Islet precursor cell (in vitro differentiated cells): ENCODE data around the gene CCNI.
"Not testable (repeated sequence)": the region's sequence is repeated elsewhere in the genome, so short reads cannot be mapped to it uniquely, and the experiment has no call there.

Experiments
- DNase-seq: peaks from one replicate; pipeline ENCODE4 v3.0.0-alpha.2; 2018

The CCNI gene

GRCh38 chr4:77037736-77038135 lies 38.1 kb downstream of the CCNI start:
- DNase-seq: no peak

GRCh38 chr4:77037168-77037567 lies 38.6 kb downstream of the CCNI start:
- DNase-seq: not testable (repeated sequence)

- no peak for DNase-seq
Measured at GRCh38 chr4:77036206-77036605, 39.6 kb downstream of the CCNI start.

- no peak for DNase-seq
Measured at GRCh38 chr4:77035153-77035552, 40.6 kb downstream of the CCNI start.

- DNase-seq: no peak
Measured at GRCh38 chr4:77031544-77031943, 44.2 kb downstream of the CCNI start.

- not testable (repeated sequence) for DNase-seq
Measured at GRCh38 chr4:77029757-77030156, 46.0 kb downstream of the CCNI start.

- no peak for DNase-seq
Measured at GRCh38 chr4:77028246-77028645, 47.5 kb downstream of the CCNI start.

GRCh38 chr4:77026322-77026704 lies 49.5 kb downstream of the CCNI start:
- DNase-seq: no peak

- no peak for DNase-seq
Measured at GRCh38 chr4:77025643-77026321, 50.0 kb downstream of the CCNI start.

- DNase-seq: no peak
Measured at GRCh38 chr4:77023920-77024319, 51.9 kb downstream of the CCNI start.

GRCh38 chr4:77022560-77023179 lies 53.1 kb downstream of the CCNI start:
- peak; percentile 94 for DNase-seq

- peak; percentile 76 for DNase-seq
Measured at GRCh38 chr4:77021614-77022089, 54.1 kb downstream of the CCNI start.

GRCh38 chr4:77020017-77020416 lies 55.8 kb downstream of the CCNI start:
- DNase-seq: no peak

- DNase-seq: no peak
Measured at GRCh38 chr4:77015390-77015789, 60.4 kb downstream of the CCNI start.

GRCh38 chr4:77014256-77014655 lies 61.5 kb downstream of the CCNI start:
- DNase-seq: no peak

- no peak for DNase-seq
Measured at GRCh38 chr4:77012726-77013125, 63.1 kb downstream of the CCNI start.

GRCh38 chr4:77010841-77011354 lies 64.9 kb downstream of the CCNI start:
- DNase-seq: no peak

GRCh38 chr4:77009511-77010115 lies 66.2 kb downstream of the CCNI start:
- no peak for DNase-seq

GRCh38 chr4:77007358-77008230 lies 68.2 kb downstream of the CCNI start:
- DNase-seq: no peak

GRCh38 chr4:77006753-77007353 lies 68.9 kb downstream of the CCNI start:
- DNase-seq: no peak

- DNase-seq: no peak
Measured at GRCh38 chr4:77003400-77003799, 72.4 kb downstream of the CCNI start.

GRCh38 chr4:77002321-77003107 lies 73.3 kb downstream of the CCNI start:
- no peak for DNase-seq
